ENCODE data around the gene TSBP1. TPM values are rescaled to one million over a fixed set of nuclear protein-coding genes. Genes with fewer than 3 reads are reported as not detected.
"Not testable (repeated sequence)": the region's sequence is repeated elsewhere in the genome, so short reads cannot be mapped to it uniquely, and the experiment has no call there.

Gene TSBP1
- total RNA-seq, 2 experiments from 2014 or later = not detected

GRCh38 chr6:32391505-32391904 is 19.8 kb upstream of the TSBP1 start:
- Mint-ChIP-seq H3K4me1 (no peaks in the 10 kb centered on the region), H3K27me3 (peaks cover 34% of the 10 kb centered on the region), H3K27ac (no peak overlapping the region), H3K4me3 (no peak overlapping the region), H3K9me3 (no peaks in the 10 kb centered on the region), H3K36me3 (no peaks in the 10 kb centered on the region)
- no peak for DNase-seq

- Mint-ChIP-seq H3K4me3 (no peak overlapping the region), H3K27me3 (peaks cover 20% of the 10 kb centered on the region), H3K36me3 (no peaks in the 10 kb centered on the region), H3K9me3 (no peaks in the 10 kb centered on the region), H3K27ac (no peak overlapping the region), H3K4me1 (no peaks in the 10 kb centered on the region)
- no peak for DNase-seq
These were observed 16.1 kb upstream of the TSBP1 start for GRCh38 chr6:32387589-32388340.

- no peak overlapping the region for H3K4me3 Mint-ChIP-seq
- peaks cover 20% of the 10 kb centered on the region for H3K27me3 Mint-ChIP-seq
- H3K36me3 Mint-ChIP-seq = no peaks in the 10 kb centered on the region
- no peak for DNase-seq
- H3K4me1 Mint-ChIP-seq = no peaks in the 10 kb centered on the region
- H3K9me3 Mint-ChIP-seq = no peaks in the 10 kb centered on the region
- H3K27ac Mint-ChIP-seq = no peak overlapping the region
These were observed 14.3 kb upstream of the TSBP1 start for GRCh38 chr6:32386040-32386439.

- no peaks in the 10 kb centered on the region for H3K36me3 Mint-ChIP-seq
- no peak overlapping the region for H3K4me3 Mint-ChIP-seq
- H3K27me3 Mint-ChIP-seq = peaks cover 3% of the 10 kb centered on the region
- no peak for DNase-seq
- no peaks in the 10 kb centered on the region for H3K4me1 Mint-ChIP-seq
- no peaks in the 10 kb centered on the region for H3K9me3 Mint-ChIP-seq
- no peak overlapping the region for H3K27ac Mint-ChIP-seq
These were observed 11.2 kb upstream of the TSBP1 start for GRCh38 chr6:32382757-32383420.

DNA sequence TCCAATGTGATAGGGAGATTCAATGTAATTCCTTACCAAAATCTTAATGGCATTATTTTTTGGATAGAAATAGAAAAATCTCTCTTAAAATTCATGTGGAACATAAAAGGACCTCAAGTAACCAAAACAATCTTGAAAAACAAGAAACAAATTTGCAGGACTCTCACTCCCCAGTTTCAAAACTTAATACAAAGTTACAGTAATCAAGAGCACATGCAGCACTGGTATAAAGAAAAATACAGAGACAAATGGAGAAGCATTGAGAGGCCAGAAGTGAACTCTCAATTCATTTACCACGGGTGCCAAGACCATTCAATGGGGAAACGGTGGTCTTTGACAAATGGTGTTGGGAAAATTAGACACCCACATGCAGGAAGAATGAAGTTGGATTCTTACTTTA is 7.8 kb upstream of the TSBP1 start:
- Mint-ChIP-seq H3K36me3 (no peaks in the 10 kb centered on the region), H3K9me3 (no peaks in the 10 kb centered on the region), H3K27ac (no peak overlapping the region), H3K4me3 (no peak overlapping the region), H3K27me3 (peaks cover 10% of the 10 kb centered on the region), H3K4me1 (no peaks in the 10 kb centered on the region)
- DNase-seq = no peak

- Mint-ChIP-seq H3K36me3 (no peaks in the 10 kb centered on the region), H3K27me3 (peaks cover 19% of the 10 kb centered on the region), H3K27ac (no peak overlapping the region), H3K4me3 (no peak overlapping the region), H3K9me3 (no peaks in the 10 kb centered on the region), H3K4me1 (no peaks in the 10 kb centered on the region)
- no peak for DNase-seq
These were observed 4.2 kb upstream of the TSBP1 start for GRCh38 chr6:32375739-32376529.

GRCh38 chr6:32371229-32371628 is 474 bp downstream of the TSBP1 start:
- Mint-ChIP-seq H3K4me1 (no peaks in the 10 kb centered on the region), H3K27ac (no peak overlapping the region), H3K36me3 (no peaks in the 10 kb centered on the region), H3K4me3 (no peak overlapping the region), H3K27me3 (peaks cover 23% of the 10 kb centered on the region), H3K9me3 (no peaks in the 10 kb centered on the region)
- no peak for DNase-seq

- no peak overlapping the region for H3K27ac Mint-ChIP-seq
- H3K36me3 Mint-ChIP-seq = no peaks in the 10 kb centered on the region
- H3K4me1 Mint-ChIP-seq = no peaks in the 10 kb centered on the region
- no peak for DNase-seq
- H3K9me3 Mint-ChIP-seq = no peaks in the 10 kb centered on the region
- no peak overlapping the region for H3K4me3 Mint-ChIP-seq
- H3K27me3 Mint-ChIP-seq = peaks cover 26% of the 10 kb centered on the region
These were observed 1.2 kb downstream of the TSBP1 start for GRCh38 chr6:32370505-32370904.

DNA sequence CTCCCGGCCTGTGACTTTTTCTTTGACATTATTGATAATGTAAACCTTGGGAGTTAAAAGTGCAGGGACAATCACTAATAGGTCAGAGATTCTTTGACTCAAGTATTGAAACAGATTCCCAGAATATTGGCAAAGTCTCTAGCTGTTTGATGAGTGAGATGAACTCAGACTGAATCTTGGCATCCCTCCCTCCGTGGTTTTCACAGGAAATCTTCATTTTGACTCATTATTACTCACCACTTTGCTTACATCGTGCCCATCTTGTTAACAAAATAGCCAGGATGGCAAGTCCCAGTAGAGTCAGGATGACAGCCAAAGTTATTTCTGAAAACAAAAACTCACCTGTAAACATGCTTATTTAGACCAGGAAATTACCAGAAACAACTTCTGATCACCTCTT is 2.0 kb downstream of the TSBP1 start:
- Mint-ChIP-seq H3K27ac (no peak overlapping the region), H3K4me1 (no peaks in the 10 kb centered on the region), H3K9me3 (no peaks in the 10 kb centered on the region), H3K4me3 (no peak overlapping the region), H3K36me3 (no peaks in the 10 kb centered on the region), H3K27me3 (peaks cover 32% of the 10 kb centered on the region)
- no peak for DNase-seq

DNA sequence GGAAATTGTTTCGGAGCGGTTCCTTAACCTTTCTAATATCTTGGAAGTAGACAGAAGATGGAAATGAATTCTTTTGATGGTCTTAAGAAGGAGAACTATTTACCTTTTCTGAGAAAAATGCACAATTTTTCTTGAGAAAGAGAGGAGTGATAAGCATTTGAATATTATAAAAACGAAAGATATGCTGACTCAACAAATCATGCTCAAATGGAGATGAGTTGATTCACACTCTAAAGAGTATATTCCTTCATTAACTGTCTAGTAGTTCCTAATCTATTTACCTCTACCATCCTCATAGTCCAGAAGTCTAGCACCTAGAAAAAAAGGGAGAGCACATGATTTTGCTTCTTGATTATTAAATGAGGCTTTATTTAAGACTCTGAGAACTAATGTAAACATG is 4.1 kb downstream of the TSBP1 start:
- no peaks in the 10 kb centered on the region for H3K9me3 Mint-ChIP-seq
- H3K27ac Mint-ChIP-seq = no peak overlapping the region
- peaks cover 29% of the 10 kb centered on the region for H3K27me3 Mint-ChIP-seq

DNA sequence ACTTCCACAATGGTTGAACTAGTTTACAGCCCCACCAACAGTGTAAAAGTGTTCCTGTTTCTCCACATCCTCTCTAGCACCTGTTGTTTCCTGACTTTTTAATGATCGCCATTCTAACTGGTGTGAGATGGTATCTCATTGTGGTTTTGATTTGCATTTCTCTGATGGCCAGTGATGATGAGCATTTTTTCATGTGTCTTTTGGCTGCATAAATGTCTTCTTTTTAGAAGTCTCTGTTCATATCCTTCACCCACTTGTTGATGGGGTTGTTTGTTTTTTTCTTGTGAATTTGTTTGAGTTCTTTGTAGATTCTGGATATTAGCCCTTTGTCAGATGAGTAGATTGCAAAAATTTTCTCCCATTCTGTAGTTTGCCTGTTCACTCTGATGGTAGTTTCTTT is 12.5 kb downstream of the TSBP1 start:
- H3K36me3 Mint-ChIP-seq, H3K4me3 Mint-ChIP-seq, DNase-seq, H3K4me1 Mint-ChIP-seq, H3K27me3 Mint-ChIP-seq, H3K27ac Mint-ChIP-seq, H3K9me3 Mint-ChIP-seq: not testable (repeated sequence)

More for the DNA sequence above, 4.1 kb downstream of the TSBP1 start:
- no peak overlapping the region for H3K4me3 Mint-ChIP-seq
- no peak for DNase-seq
- H3K4me1 Mint-ChIP-seq = no peaks in the 10 kb centered on the region
- no peaks in the 10 kb centered on the region for H3K36me3 Mint-ChIP-seq

GRCh38 chr6:32358548-32358947 is 13.2 kb downstream of the TSBP1 start:
- H3K27me3 Mint-ChIP-seq, H3K4me3 Mint-ChIP-seq, H3K4me1 Mint-ChIP-seq, DNase-seq, H3K9me3 Mint-ChIP-seq, H3K36me3 Mint-ChIP-seq, H3K27ac Mint-ChIP-seq: not testable (repeated sequence)

- H3K27me3 Mint-ChIP-seq = peaks cover 16% of the 10 kb centered on the region
- DNase-seq = no peak
- no peaks in the 10 kb centered on the region for H3K9me3 Mint-ChIP-seq
- H3K4me3 Mint-ChIP-seq = no peak overlapping the region
- no peaks in the 10 kb centered on the region for H3K4me1 Mint-ChIP-seq
- H3K36me3 Mint-ChIP-seq = no peaks in the 10 kb centered on the region
- H3K27ac Mint-ChIP-seq = no peak overlapping the region
These were observed 16.7 kb downstream of the TSBP1 start for GRCh38 chr6:32355018-32355417.

DNA sequence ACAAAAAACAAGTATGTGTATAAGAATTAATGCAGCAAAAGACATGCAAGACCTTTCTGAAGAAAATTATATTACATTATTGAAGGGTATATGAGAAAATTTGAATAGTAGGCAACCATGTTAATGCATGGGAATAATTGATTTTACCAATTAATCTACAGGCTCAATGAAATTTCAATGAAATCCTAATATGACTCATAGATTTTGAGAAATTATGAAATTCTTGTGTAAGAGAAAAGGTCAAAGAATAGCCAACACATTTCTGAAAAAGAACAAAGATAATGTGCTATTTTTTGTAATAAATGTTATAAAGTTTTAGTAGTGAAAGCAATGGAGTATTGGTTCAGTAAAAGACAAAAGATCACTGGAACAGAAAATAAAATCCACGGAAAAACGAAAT is 18.4 kb downstream of the TSBP1 start:
- Mint-ChIP-seq H3K27ac (no peak overlapping the region), H3K4me1 (no peaks in the 10 kb centered on the region), H3K27me3 (peaks cover 27% of the 10 kb centered on the region), H3K9me3 (no peaks in the 10 kb centered on the region), H3K36me3 (no peaks in the 10 kb centered on the region), H3K4me3 (no peak overlapping the region)
- no peak for DNase-seq

GRCh38 chr6:32340242-32340641 is 31.5 kb downstream of the TSBP1 start:
- H3K27ac Mint-ChIP-seq = no peak overlapping the region
- H3K4me1 Mint-ChIP-seq = peaks cover 4% of the 10 kb centered on the region
- H3K4me3 Mint-ChIP-seq = no peak overlapping the region
- no peak for DNase-seq
- H3K27me3 Mint-ChIP-seq = no peaks in the 10 kb centered on the region
- no peaks in the 10 kb centered on the region for H3K36me3 Mint-ChIP-seq
- H3K9me3 Mint-ChIP-seq = no peaks in the 10 kb centered on the region

All from activated naive CD8-positive, alpha-beta T cell treated with anti-CD3 and anti-CD28 coated beads for 36 hours (primary cell).